Right ventricle myocardium superior (tissue), 1 donor: Measurements from ENCODE around the gene ITCH. TPM values are rescaled to one million over a fixed set of nuclear protein-coding genes. Genes with fewer than 3 reads are reported as not detected.
"Not testable (repeated sequence)": the region's sequence is repeated elsewhere in the genome, so short reads cannot be mapped to it uniquely, and the experiment has no call there.

Experiments
- ATAC-seq: fragments of 200-7000 bp; cut with Tn5 transposase; one replicate; pipeline ENCODE4 v1.9.1; 2020; ENCODE audit warnings: mild to moderate bottlenecking; ENCODE audit not compliant: poor library complexity
- DNase-seq: peaks from one replicate; pipeline ENCODE4 v3.0.0-alpha.2; 2020
- intact Hi-C: fragments of 100-400 bp; cut with DNase I; formaldehyde crosslinking; loops from one replicate; pipeline ENCODE4 v1.11.2; 2022
- total RNA-seq: library from RNA; stranded (reverse); fragmentation: NEBNext Ultra II Directional; extraction: Animal tissue kit (Norgen Biotek cat#: 25700); gene quantifications from one replicate; pipeline ENCODE4 v1.2.1, GENCODE V29; 2021
- donor health status: DM: no; HTN: yes; CAD: no; lungs with severe emphysema.

ITCH gene
- total RNA-seq, 1 donor from 2014 or later = 39.9 TPM

DNA sequence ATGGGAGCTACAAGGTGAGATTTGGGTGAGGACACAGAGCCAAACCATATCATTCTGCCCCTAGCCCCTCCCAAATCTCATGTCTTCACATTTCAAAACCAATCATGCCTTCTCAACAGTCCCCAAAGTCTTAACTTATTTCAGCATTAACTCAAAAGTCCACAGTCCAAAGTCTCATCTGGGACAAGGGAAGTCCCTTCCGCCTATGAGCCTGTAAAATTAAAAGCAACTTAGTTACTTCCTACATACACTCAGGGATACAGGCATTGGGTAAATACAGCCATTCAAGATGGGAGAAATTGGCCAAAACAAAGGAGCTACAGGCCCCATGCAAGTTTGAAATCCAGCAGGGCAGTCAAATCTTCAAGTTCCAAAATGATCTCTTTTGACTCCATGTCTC lies 119.1 kb downstream of the ITCH start:
- intact Hi-C loops = loop anchor here (10.0 kb wide), 1 partner anchor 167 kb away; no protein-coding TSS in a partner anchor
- DNase-seq, ATAC-seq: not testable (repeated sequence)

DNA sequence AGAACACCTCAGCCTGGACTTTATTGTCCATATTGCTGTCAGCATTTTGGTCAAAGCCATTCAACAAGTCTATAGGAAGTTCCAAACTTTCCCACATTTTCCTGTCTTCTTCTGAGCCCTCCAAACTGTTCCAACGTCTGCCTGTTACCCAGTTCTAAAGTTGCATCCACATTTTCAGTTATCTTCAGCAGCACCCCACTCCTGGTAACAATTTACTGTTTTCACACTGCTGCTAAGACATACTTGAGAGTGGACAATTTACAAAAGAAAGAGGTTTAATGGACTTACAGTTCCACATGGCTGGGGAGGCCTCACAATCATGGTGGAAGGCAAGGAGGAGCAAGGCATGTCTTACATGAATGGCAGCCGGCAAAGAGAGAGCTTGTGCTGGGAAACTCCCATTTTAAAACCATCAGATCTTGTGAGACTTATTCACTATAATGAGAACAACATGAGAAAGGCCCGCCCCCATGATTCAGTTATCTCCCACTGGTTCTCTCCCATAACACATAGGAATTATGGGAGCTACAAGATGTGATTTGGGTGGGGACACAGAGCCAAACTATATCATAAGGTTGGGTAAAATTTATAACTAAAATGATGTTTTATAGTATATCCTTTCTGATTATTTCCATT lies 120.6 kb downstream of the ITCH start:
- DNase-seq, ATAC-seq: not testable (repeated sequence)
- intact Hi-C loops = loop anchor here (10.0 kb wide), 1 partner anchor 169 kb away; no protein-coding TSS in a partner anchor

DNA sequence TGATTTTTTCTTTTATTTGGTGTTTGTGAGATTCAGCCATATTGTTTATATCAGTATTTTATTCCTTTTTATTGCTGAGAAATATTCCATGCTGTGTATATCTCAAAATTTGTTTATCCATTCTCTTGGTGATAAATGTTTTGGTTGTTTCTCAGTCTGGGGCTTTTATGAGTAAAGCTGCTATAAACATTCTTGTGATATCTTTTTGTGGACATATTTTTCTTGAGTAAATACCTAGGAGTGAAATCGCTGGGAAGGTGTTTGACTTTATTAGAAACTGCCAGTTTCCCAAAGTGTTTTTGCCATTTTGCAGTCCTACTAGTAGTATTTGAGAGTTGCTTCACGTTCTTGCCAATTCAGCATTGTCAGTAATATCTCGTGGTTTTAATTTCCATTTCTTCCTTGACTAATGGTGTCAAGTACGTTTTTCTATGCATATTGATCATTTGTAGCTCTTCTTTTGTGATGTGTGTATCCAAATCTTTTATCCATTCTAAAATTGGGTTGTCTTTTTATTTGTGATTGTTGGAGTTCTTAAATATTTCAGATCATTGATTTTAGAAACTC lies 122.1 kb downstream of the ITCH start:
- ATAC-seq = no peak
- intact Hi-C loops = loop anchor here (10.0 kb wide), 1 partner anchor 170 kb away; no protein-coding TSS in a partner anchor
- DNase-seq = no peak

DNA sequence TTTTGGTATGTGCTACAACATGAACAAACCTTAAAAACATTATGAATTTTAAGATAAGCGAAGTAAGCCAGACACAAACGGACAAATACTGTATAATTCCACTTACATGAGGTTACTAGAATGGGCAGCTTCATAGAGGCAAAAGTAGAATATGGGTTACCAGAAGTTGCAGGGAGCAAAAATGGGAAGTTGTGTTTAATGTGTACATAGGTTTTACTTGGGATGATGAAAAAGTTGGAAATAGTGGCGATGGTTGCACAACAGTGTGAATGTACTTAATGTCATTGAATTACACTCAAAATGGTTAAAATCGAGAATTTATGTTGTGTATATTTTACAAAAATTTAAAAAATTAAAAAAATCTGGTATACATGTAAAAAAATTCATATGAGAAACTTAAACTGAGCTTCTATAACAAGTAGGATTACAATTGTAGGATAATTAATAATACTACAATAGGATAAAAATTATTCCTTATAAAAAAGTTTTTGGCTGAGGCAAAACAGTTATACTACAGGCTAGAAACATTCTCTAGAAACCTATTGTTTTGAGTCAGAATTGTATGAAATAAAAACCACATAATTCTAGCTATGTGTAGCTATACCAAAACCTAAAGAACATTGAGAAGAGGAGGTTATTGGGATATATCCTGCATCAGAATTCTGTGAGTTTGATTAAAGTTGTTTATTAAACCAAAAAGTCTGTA lies 128.3 kb downstream of the ITCH start:
- intact Hi-C loops = no loop called here
- no peak for ATAC-seq

DNA sequence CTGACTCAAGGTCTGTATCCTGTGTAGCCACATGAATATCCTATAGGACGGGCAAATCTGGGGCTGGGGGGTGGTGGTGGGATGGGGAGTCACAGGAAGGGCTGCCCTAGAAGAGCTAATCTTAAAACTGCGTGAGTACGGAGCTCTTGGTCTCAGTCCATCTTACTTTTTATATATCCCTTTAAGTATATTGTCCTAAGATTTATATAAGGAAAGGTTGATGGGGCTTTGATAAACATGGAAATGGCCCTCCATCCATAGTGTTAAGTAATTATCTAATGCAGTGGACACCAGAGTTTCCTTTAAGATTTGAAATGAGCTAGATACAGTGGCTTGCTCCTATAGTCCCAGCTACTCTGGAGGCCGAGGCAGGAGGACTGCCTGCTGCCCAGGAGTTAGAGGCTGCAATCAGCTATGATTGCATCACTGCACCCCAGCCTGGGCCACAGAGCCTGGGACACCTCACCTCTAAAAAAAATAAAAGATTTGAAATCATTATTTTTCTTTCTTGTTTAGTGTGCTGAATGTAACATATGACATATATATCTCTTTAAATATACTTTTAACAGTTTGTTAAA lies 128.9 kb downstream of the ITCH start:
- intact Hi-C loops = no loop called here
- DNase-seq (no peak), ATAC-seq (no peak)

More for the DNA sequence above, 128.3 kb downstream of the ITCH start:
- DNase-seq = no peak

DNA sequence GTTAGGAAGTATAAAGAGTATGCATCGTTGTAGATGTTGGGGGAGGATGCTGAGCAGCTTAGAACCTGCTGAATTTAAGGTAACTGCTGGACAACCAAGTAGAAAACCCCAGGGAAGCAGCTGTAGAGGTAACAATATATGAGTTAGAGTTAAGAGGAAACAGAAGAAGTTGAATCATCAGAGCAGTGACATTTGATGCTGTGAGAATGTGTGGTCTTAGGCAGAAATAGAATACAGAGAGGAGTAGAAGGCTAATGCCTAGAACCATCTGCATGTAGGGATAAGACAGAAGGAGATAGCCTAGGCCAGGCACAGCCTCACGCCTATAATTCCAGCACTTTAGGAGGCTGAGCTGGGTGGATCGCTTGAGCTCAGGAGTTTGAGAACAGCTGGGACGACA lies 130.6 kb downstream of the ITCH start:
- intact Hi-C loops = no loop called here
- no peak for ATAC-seq

DNA sequence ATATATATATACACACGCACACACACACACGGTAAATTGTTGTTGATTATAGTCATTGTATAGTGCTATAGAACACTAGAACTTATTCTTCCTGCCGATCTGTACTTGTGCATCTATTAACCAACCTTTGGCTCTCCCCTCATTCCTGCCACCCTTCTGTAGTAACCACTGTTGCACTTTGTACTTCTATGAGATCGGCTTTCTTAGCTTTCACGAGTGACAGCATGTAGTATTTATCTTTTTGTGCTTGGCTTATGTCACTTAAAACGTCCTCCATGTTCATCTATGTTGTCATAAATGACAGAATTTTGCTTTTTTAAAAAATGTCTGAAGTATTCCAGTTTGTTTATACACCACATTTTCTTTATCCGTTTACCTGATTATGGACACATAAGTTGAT lies 132.2 kb downstream of the ITCH start:
- no peak for DNase-seq
- ATAC-seq = no peak
- intact Hi-C loops = no loop called here

More for the DNA sequence above, 130.6 kb downstream of the ITCH start:
- no peak for DNase-seq

DNA sequence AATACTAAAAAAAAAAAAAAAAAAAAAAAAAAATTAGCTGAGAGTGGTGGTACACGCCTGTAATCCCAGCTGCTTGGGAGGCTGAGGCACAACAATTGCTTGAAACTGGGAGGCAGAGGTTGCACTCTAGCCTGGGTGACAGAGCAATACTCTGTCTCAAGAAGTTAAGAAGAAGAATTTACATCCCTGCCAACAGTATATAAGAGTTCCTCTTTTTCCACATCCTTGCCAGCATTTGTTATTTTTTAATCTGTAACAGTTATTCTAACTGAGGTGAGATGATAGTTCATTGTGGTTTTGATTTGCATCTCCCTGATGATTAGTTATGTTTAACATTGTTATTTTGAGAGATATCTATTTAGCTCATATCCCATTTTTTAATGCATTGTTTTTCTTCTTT lies 132.8 kb downstream of the ITCH start:
- intact Hi-C loops = no loop called here
- no peak for ATAC-seq
- DNase-seq = no peak

DNA sequence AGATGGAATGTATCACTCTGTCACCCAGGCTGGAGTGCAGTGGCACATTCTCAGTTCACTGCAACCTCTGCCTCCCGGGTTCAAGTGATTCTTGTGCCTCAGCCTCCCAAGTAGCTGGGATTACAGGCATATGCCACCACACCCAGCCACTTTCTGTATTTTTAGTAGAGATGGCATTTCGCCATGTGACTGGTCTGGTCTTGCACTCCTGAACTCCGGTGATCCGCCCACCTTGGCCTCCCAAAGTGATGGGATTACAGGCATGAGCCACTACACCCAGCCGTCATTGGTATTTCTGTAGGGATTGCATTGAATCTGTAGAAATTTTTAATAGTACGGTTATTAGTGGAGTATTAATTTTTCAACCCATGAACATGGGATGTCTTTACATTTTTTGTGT lies 134.5 kb downstream of the ITCH start:
- ATAC-seq, DNase-seq, intact Hi-C loops: not testable (repeated sequence)

DNA sequence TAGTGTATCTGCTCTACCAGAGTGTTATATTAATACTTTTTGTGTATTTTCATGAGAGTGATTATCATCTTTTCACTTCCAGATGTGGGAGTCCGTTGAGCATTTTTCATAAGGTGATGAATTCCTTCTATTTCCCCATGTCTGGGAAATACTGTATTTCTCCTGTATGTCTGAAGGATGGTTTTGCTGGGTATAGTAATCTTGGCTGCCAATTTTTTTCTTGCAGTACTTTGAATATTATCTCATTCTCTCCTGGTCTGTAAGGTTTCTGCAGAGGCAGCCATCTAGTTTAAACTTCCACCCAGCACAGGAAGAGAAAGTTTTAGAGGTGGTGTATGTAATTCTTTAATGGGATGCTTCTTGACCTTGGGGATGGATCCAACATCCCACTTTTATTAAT lies 137.8 kb downstream of the ITCH start:
- no peak for ATAC-seq
- DNase-seq = no peak
- intact Hi-C loops = no loop called here

DNA sequence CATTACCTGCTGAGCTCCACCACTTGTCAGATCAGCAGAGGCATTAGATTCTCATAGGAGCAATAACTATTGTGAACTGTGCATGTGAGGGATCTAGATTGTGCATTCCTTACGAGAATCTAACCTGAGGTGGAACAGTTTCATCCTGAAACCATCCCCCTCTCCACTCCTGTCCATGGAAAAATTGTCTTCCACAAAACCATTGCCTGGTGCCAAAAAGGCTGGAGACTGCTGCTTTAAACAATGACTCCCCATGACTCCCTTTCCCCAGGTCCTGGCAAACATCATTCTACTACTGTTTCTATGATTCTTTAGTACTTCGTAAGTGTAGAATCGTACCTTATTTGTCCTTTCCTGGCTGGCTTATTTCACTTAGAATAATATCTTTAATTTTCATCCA lies 143.4 kb downstream of the ITCH start:
- DNase-seq = no peak
- intact Hi-C loops = no loop called here
- ATAC-seq = no peak

DNA sequence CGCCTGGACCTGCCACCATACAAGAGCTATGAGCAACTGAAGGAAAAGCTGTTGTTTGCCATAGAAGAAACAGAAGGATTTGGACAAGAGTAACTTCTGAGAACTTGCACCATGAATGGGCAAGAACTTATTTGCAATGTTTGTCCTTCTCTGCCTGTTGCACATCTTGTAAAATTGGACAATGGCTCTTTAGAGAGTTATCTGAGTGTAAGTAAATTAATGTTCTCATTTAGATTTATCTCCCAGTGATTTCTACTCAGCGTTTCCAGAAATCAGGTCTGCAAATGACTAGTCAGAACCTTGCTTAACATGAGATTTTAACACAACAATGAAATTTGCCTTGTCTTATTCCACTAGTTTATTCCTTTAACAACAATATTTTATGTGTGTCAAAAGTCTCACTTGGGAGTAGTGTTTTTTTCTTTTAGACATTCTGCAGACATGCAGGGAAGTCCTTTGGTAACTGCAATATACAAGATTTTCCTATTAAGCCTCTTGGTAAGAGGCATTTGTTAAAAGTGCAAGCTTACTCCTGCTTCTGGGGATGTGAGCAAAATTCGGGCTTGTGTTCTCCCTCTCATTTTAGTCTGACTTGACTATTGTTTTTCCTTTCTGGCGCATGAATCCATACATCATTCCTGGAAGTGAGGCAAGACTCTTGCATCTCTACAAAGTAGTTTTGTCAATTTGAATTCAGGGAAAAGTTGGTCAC lies 144.8 kb downstream of the ITCH start:
- intact Hi-C loops = no loop called here
- ATAC-seq (no peak), DNase-seq (no peak)

DNA sequence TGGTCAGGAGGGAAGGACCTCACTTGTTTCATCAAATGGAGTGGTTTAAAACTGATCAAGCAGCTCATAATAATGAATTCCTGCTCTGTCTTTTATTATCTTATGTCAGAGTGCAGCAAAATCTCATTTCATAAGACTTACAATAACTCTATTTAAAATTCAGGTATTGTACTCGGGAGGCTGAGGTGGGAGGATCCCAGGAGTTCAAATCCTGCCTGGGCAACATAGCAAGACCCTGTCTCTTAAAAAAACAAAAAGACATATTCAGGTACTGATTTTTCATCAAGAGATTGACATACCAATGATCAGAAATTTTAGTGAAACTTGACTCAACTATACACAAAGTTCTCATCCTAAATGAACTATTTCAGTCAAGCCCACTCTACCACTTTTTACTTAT lies 147.5 kb downstream of the ITCH start:
- intact Hi-C loops = loop anchor here (10.0 kb wide), 1 partner anchor 196 kb away; no protein-coding TSS in a partner anchor
- ATAC-seq (no peak), DNase-seq (no peak)

DNA sequence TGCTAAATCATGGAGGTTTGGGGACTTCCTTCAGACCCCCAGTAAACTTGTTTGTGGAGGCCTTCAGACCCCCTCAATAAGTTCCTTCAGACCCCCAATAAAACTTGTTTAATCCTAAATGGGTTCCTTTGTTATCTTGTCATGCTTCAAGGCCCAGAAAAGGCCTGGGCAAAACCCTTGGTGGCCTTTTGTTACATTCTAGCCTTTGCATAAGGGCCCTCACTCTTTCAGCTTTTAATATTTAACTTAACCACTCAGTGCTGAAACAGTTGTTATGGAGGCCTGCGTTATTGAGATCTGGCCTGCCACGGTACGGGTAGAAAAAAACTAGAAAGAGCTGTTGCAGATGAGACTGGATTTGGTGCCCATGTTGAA lies 148.8 kb downstream of the ITCH start:
- intact Hi-C loops = loop anchor here (10.0 kb wide), 1 partner anchor 197 kb away; no protein-coding TSS in a partner anchor

DNA sequence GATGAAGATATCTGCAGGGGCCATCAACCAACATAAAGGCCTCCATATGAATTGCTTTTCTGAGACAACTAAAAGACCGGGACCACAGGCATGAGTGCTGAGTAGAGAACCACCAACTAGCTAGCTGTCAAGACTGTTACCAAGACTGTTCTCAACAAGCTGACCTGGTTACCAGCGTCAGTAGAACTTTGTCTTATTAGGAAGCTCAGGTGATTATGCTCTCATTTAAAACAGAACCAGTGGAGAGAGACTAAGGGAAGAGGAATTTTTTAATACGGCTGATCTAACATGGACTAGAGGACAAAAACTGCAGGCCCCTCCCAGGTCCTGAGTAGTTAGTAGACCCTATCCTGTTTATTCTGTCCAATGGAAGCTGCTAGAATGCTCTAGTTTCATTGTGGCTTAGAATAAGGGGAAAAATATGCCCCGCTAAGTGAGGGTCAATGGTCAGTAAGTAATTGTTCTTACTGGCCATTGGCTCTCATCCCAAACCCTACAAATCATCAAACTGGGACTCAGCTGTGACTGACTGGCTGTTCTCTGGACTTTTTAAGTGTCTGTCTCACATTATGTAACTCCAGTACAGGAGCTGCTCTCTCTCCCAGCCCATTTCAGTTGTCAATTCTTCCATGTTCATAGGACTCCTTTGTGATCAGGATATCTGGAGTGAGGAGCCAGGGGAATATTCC lies 149.3 kb downstream of the ITCH start:
- no peak for ATAC-seq
- intact Hi-C loops = loop anchor here (10.0 kb wide), 1 partner anchor 198 kb away; no protein-coding TSS in a partner anchor

More for the DNA sequence above, 148.8 kb downstream of the ITCH start:
- DNase-seq = no peak
- ATAC-seq = no peak

DNA sequence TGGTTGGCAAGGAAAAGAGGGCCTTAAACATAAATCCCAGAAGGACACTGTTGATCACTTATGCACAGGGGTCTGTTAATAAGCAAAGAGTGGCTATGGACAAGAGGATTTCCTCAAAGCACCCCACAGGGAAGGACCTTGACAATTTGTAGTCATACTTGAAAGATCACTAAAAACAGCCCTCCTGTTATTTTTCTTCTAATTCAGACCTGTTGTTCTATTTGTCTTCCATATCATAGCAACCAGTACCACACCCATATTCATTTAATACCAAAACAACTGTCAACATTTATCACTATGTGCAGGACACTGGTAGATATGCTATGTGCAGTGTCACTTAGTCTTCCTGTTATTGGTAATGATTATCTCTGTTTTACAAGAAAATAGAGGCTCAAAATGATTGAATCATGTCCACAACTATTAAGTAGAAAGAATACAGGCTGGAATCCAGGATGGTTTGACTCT lies 149.9 kb downstream of the ITCH start:
- DNase-seq (no peak), ATAC-seq (no peak)
- intact Hi-C loops = loop anchor here (10.0 kb wide), 1 partner anchor 198 kb away; no protein-coding TSS in a partner anchor

More for the DNA sequence above, 149.3 kb downstream of the ITCH start:
- no peak for DNase-seq

DNA sequence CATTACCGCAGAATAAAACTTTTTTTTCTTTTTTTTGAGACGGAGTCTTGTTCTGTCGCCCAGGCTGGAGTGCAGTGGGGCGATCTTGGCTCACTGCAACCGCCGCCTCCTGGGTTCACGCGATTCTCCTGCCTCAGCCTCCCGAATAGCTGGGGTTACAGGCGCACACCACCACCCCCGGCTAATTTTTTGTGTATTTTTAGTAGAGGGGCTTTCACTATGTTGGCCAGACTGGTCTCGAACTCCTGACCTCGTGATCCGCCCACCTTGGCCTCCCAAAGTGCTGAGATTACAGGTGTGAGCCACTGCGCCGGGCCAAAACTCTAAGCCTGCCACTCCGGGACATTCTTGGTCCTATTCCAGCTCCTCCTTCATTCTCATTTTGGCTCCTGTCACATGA lies 151.0 kb downstream of the ITCH start:
- not testable (repeated sequence) for ATAC-seq, DNase-seq
- intact Hi-C loops = loop anchor here (10.0 kb wide), 1 partner anchor 199 kb away; no protein-coding TSS in a partner anchor
